HepG2 (cell line): ENCODE measurements around the gene SEC61G.

Experiments used
- AGO2 ChIP-seq: fragments of 200-400 bp; formaldehyde crosslinking; optimal IDR thresholded peaks from 2 replicates; pipeline ENCODE3; 2017; ENCODE audit warnings: mild to moderate bottlenecking, low read depth, low read length, moderate library complexity
- BCL3 ChIP-seq: sonication (generic); formaldehyde crosslinking; IDR thresholded peaks from 2 replicates; pipeline ENCODE4 v1.5.1; 2020; ENCODE audit warnings: mild to moderate bottlenecking, missing genetic modification reagents, moderate library complexity
- CEBPG ChIP-seq: IDR thresholded peaks from 2 replicates; pipeline ENCODE4 v1.6.1; 2016
- CHCHD3 ChIP-seq: sonication (generic); formaldehyde crosslinking; IDR thresholded peaks from 2 replicates; pipeline ENCODE4 v1.8.0; 2022; ENCODE audit warnings: mild to moderate bottlenecking, missing genetic modification reagents, moderate library complexity
- CTCF ChIP-seq: sonication (generic); formaldehyde crosslinking; IDR thresholded peaks from 2 replicates; pipeline ENCODE4 v1.5.0; 2020; ENCODE audit warnings: mild to moderate bottlenecking, missing genetic modification reagents, moderate library complexity
- GLMP ChIP-seq: sonication (generic); formaldehyde crosslinking; IDR thresholded peaks from 2 replicates; pipeline ENCODE4 v1.9.0; 2021; ENCODE audit warnings: missing genetic modification reagents, mild to moderate bottlenecking, borderline replicate concordance
- HMGXB3 ChIP-seq: sonication (generic); formaldehyde crosslinking; IDR thresholded peaks from 2 replicates; pipeline ENCODE4 v1.4.0; 2020; ENCODE audit warnings: missing genetic modification reagents, borderline replicate concordance
- MTA3 ChIP-seq: sonication (generic); formaldehyde crosslinking; IDR thresholded peaks from 2 replicates; pipeline ENCODE4 v1.4.0; 2020; ENCODE audit warnings: missing genetic modification reagents
- ZBTB8A ChIP-seq: sonication (generic); formaldehyde crosslinking; IDR thresholded peaks from 2 replicates; pipeline ENCODE4 v1.4.0; 2020; ENCODE audit warnings: mild to moderate bottlenecking, low read depth, missing genetic modification reagents, borderline replicate concordance
- ZFX ChIP-seq: sonication (generic); formaldehyde crosslinking; IDR thresholded peaks from 2 replicates; pipeline ENCODE4 v1.4.0; 2020; ENCODE audit warnings: mild to moderate bottlenecking, low read depth, missing genetic modification reagents, moderate library complexity
- ZNF136 ChIP-seq: sonication (generic); formaldehyde crosslinking; IDR thresholded peaks from 2 replicates; pipeline ENCODE4 v1.8.1; 2022; ENCODE audit warnings: low read depth, mild to moderate bottlenecking, moderate library complexity, missing genetic modification reagents
- ZNF704 ChIP-seq: sonication (generic); formaldehyde crosslinking; IDR thresholded peaks from 2 replicates; pipeline ENCODE4 v1.8.1; 2023; ENCODE audit warnings: mild to moderate bottlenecking, inconsistent platforms, moderate library complexity, missing genetic modification reagents, borderline replicate concordance
- ZNF891 ChIP-seq: sonication (generic); formaldehyde crosslinking; IDR thresholded peaks from 2 replicates; pipeline ENCODE4 v1.5.0; 2020; ENCODE audit warnings: mild to moderate bottlenecking, missing genetic modification reagents

GRCh38 chr7:54778696-54779540, 19.9 kb upstream of the SEC61G start:
- TF ChIP-seq AGO2 (no peak), ZNF704 (CRISPR knock-in tag) (no peak), BCL3 (CRISPR knock-in tag) (no peak), ZBTB8A (CRISPR knock-in tag) (no peak), HMGXB3 (CRISPR knock-in tag) (no peak), ZNF891 (no peak), ZFX (no peak), CEBPG (CRISPR knock-in tag) (no peak), MTA3 (CRISPR knock-in tag) (no peak), CTCF (CRISPR knock-in tag) (no peak), CHCHD3 (CRISPR knock-in tag) (no peak), ZNF136 (no peak), GLMP (CRISPR knock-in tag) (no peak)
